ENCODE measurements around the gene SULT1C3.
A peak's percentile ranks its signal among the peaks of the same experiment; 100 is the strongest.

Gene SULT1C3

DNA sequence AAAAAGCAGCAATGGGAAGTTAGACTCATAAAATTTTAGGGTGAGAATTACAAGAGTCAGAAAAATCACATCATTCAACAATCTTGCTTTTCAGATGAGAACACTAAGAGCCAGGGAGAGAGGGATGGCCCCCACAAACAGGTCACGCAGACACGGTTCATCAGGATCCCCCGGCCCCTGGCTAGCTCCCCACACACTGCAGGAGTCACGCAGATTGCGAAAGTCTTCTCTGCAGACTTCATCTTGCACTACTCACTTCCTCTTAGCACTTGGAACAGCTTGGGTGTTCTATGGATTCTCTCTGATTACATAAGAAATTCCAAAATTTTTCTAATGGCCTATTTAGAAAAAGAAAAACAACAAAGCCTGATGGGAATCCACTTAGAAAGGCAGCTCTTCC, 27.3 kb downstream of the SULT1C3 start:
- Histone ChIP-seq H3K4me3 (ENCODE audit: severe bottlenecking) (no peak overlapping the region), H3K4me1 (ENCODE audit: insufficient read depth, poor library complexity, severe bottlenecking) (peaks cover 15% of the 10 kb centered on the region), H3K27me3 (ENCODE audit: insufficient read depth, poor library complexity, severe bottlenecking) (no peaks in the 10 kb centered on the region), H3K36me3 (ENCODE audit: low read depth) (no peaks in the 10 kb centered on the region), H3K27ac (ENCODE audit: poor library complexity, severe bottlenecking) (peak overlapping the region; percentile 46), H3K9me3 (ENCODE audit: severe bottlenecking) (no peaks in the 10 kb centered on the region)
- TF ChIP-seq, protein P1, sequence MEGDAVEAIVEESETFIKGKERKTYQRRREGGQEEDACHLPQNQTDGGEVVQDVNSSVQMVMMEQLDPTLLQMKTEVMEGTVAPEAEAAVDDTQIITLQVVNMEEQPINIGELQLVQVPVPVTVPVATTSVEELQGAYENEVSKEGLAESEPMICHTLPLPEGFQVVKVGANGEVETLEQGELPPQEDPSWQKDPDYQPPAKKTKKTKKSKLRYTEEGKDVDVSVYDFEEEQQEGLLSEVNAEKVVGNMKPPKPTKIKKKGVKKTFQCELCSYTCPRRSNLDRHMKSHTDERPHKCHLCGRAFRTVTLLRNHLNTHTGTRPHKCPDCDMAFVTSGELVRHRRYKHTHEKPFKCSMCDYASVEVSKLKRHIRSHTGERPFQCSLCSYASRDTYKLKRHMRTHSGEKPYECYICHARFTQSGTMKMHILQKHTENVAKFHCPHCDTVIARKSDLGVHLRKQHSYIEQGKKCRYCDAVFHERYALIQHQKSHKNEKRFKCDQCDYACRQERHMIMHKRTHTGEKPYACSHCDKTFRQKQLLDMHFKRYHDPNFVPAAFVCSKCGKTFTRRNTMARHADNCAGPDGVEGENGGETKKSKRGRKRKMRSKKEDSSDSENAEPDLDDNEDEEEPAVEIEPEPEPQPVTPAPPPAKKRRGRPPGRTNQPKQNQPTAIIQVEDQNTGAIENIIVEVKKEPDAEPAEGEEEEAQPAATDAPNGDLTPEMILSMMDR (IDR thresholded peaks at IDR 0.05; ENCODE audit: poor library complexity, severe bottlenecking) = no peak
- DNase-seq (ENCODE audit: low spot score) (no peak), ATAC-seq (ENCODE audit: low read depth) (peak; percentile 63)

- Histone ChIP-seq H3K27me3 (ENCODE audit: insufficient read depth, poor library complexity, severe bottlenecking) (no peaks in the 10 kb centered on the region), H3K27ac (ENCODE audit: poor library complexity, severe bottlenecking) (peak overlapping the region; percentile 46), H3K4me1 (ENCODE audit: insufficient read depth, poor library complexity, severe bottlenecking) (peaks cover 15% of the 10 kb centered on the region), H3K9me3 (ENCODE audit: severe bottlenecking) (no peaks in the 10 kb centered on the region), H3K4me3 (ENCODE audit: severe bottlenecking) (no peak overlapping the region), H3K36me3 (ENCODE audit: low read depth) (no peaks in the 10 kb centered on the region)
- DNase-seq (ENCODE audit: low spot score) (no peak), ATAC-seq (ENCODE audit: low read depth) (peak; percentile 87)
- TF ChIP-seq, protein P1 (IDR thresholded peaks at IDR 0.05; ENCODE audit: poor library complexity, severe bottlenecking) = no peak
These were observed 28.2 kb downstream of the SULT1C3 start for GRCh38 chr2:108268001-108268400.

DNA sequence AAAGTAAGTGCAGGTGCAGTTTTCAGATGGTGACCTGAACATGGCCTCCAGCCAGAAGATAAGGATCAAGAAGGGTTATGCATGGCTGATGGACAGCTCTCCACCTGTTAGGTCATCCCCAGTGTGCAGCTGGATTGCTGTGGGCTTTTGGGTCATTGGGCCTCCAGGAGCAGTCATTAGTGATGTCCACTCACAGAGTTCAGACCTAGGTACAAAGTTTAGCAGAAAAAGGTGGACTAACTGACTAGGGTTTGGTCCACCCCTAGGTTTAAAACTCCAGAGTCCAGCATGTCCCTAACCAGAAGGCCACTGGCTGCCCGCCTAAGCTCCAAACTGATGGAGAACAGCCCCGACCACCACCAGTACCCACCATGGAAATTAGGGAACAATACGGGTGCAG, 30.6 kb downstream of the SULT1C3 start:
- TF ChIP-seq, protein P1 (IDR thresholded peaks at IDR 0.05; ENCODE audit: poor library complexity, severe bottlenecking) = no peak

DNA sequence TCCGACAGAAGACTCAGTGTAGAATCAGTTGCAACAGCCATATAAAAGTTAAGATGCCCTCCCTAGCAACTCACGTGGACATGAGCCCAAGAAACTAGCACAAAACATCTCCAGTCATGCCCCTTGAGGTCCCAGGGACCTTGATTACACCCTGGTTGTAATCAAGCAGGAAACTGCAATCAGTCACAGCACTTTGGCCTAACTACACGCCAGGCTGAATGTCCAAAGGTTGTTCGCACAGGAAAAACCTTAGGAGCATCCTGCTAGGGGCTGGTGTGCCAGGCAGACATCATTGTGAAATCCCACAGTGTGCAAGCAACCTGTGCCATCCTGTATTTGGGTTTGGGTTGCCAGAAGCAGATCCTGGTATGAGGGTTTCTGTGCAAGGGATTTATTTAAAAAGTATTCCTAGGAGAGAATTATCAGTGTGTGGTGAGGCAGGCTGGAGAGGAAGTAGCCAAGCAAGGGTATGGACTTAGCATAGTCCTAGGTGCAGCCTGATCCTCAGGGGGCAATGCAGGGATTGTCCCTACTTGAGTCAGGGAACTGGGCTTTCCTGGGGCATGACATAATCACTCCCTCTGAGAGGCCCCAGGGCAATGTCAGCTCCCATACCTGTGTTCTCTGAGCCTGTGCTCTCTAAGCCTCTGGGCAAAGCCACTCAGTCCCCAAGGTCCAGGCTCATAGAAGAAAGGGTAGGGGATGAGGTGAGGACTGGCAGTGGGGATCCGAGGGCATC, 31.2 kb downstream of the SULT1C3 start:
- Histone ChIP-seq H3K27ac (ENCODE audit: poor library complexity, severe bottlenecking) (no peak overlapping the region), H3K4me3 (ENCODE audit: severe bottlenecking) (no peak overlapping the region), H3K4me1 (ENCODE audit: insufficient read depth, poor library complexity, severe bottlenecking) (peaks cover 15% of the 10 kb centered on the region), H3K9me3 (ENCODE audit: severe bottlenecking) (no peaks in the 10 kb centered on the region), H3K36me3 (ENCODE audit: low read depth) (no peaks in the 10 kb centered on the region), H3K27me3 (ENCODE audit: insufficient read depth, poor library complexity, severe bottlenecking) (no peaks in the 10 kb centered on the region)
- no peak for ATAC-seq (ENCODE audit: low read depth)
- no peak for DNase-seq (ENCODE audit: low spot score)
- TF ChIP-seq, protein P1 (IDR thresholded peaks at IDR 0.05; ENCODE audit: poor library complexity, severe bottlenecking) = no peak

More for the DNA sequence above, 30.6 kb downstream of the SULT1C3 start:
- Histone ChIP-seq H3K4me1 (ENCODE audit: insufficient read depth, poor library complexity, severe bottlenecking) (peaks cover 15% of the 10 kb centered on the region), H3K27ac (ENCODE audit: poor library complexity, severe bottlenecking) (no peak overlapping the region), H3K36me3 (ENCODE audit: low read depth) (no peaks in the 10 kb centered on the region), H3K4me3 (ENCODE audit: severe bottlenecking) (no peak overlapping the region), H3K27me3 (ENCODE audit: insufficient read depth, poor library complexity, severe bottlenecking) (no peaks in the 10 kb centered on the region), H3K9me3 (ENCODE audit: severe bottlenecking) (no peaks in the 10 kb centered on the region)
- no peak for ATAC-seq (ENCODE audit: low read depth)
- DNase-seq (ENCODE audit: low spot score) = no peak

DNA sequence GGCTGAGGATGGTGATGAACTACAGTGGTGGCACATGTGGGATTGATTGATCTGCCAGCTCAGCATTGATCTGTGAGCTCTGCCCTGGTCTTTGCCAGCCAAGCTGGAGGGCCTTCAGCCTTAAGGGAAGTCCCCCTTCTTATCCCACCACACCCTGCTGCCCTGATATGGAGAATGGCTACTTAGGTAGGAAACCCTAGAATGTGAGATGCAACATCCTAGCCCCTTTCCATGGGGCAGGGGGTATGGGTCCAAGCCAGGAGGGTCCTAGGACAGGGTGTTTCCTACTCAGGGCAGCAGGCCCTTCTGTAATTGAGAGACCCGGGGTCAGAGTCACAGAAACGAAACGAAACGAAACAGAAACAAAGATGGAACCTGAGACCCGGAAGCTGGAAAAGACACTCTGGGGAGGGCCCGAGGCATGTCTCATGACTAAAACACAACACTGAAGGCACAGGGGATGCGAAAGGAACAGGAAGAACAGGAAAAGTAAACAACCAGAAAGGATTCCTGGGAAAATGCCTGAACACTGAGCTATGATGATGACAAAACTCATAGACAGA, 32.0 kb downstream of the SULT1C3 start:
- no peak overlapping the region for H3K27ac ChIP-seq (ENCODE audit: poor library complexity, severe bottlenecking)
- no peaks in the 10 kb centered on the region for H3K9me3 ChIP-seq (ENCODE audit: severe bottlenecking)
- peak; percentile 43; the same call in 2 of the 3 replicates for ATAC-seq (ENCODE audit: low read depth)
- DNase-seq (ENCODE audit: low spot score) = no peak
- H3K27me3 ChIP-seq (ENCODE audit: insufficient read depth, poor library complexity, severe bottlenecking) = no peaks in the 10 kb centered on the region
- TF ChIP-seq, protein P1 (IDR thresholded peaks at IDR 0.05; ENCODE audit: poor library complexity, severe bottlenecking) = no peak
- peaks cover 15% of the 10 kb centered on the region for H3K4me1 ChIP-seq (ENCODE audit: insufficient read depth, poor library complexity, severe bottlenecking)
- H3K36me3 ChIP-seq (ENCODE audit: low read depth) = no peaks in the 10 kb centered on the region
- no peak overlapping the region for H3K4me3 ChIP-seq (ENCODE audit: severe bottlenecking)
